Liver (tissue), 3 donors: ENCODE data around the gene PDXK.

ENCODE experiments used
- FOXA1 ChIP-seq: IDR thresholded peaks from 2 replicates; pipeline ENCODE4 v1.6.1; 2016; ENCODE audit warnings: antibody characterized with exemption
- JUND ChIP-seq, 2 donors: IDR thresholded peaks; 2 replicates each; pipeline ENCODE4 v1.6.1; 2016; ENCODE audit warnings: antibody characterized with exemption in 2 of 2
- NR2F2 ChIP-seq: IDR thresholded peaks from 2 replicates; pipeline ENCODE4 v1.6.1; 2016; ENCODE audit warnings: antibody characterized with exemption
- RAD21 ChIP-seq, 2 donors: IDR thresholded peaks; 2 replicates each; pipeline ENCODE4 v1.6.1; 2016; ENCODE audit warnings: antibody characterized with exemption in 2 of 2, mild to moderate bottlenecking in 2 of 2
- TAF1 ChIP-seq: conservative IDR thresholded peaks from 2 replicates; pipeline ENCODE4 v1.6.1; 2016; ENCODE audit warnings: antibody characterized with exemption, mild to moderate bottlenecking
- YY1 ChIP-seq: IDR thresholded peaks from 2 replicates; pipeline ENCODE4 v1.6.1; 2016; ENCODE audit warnings: antibody characterized with exemption, mild to moderate bottlenecking
- TF ChIP-seq, protein P1 (sequence below): fragments of 150-350 bp; IDR thresholded peaks from 2 replicates; pipeline ENCODE4 v1.5.1; 2017; ENCODE audit warnings: improper control_type of control experiment, low read depth, low read length; ENCODE audit not compliant: missing input control
- TF ChIP-seq, protein P2 (sequence below): IDR thresholded peaks from 2 replicates; pipeline ENCODE4 v1.6.1; 2016; ENCODE audit warnings: antibody characterized with exemption, mild to moderate bottlenecking
- donor health status: healthy.
- donor health status: healthy.

DNA sequence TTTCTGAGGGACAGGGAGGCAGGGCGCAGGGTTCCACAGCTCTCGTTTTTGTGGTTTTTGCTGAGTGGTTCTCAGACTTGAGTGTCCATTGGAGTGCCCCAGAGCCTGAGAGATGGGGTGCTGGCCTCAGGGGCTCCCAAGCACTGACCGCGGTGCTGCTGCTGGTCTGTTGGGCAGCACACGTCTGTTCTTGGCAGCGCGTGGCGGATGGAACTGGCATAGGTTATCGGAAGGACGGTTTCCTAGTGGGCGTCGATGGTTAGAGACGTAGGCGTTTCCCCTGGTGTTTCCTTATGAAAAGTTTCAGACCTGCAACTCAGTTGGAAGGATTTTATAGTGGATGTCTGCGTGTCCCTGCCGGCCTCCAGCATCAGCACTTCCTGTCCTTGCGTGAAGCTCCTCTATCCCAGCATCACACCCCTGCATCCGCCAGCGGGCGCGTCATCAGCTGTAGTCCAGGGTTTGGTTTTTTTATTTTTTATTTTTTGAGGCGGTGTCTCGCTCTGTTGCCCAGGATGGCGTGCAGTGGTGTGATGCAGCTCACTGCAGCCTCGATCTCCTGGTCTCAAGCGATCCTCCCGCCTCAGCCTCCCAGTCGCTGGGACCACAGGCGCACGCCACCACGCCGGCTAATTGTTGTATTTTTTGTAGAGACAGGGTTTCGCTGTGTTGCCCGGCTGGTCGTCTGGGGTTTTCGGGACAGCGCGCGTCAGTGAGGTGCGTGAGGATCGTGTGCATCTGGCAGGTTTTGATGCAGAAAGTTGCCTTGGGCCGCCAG, 82.3 kb downstream of the PDXK start:
- TF ChIP-seq, protein P1, sequence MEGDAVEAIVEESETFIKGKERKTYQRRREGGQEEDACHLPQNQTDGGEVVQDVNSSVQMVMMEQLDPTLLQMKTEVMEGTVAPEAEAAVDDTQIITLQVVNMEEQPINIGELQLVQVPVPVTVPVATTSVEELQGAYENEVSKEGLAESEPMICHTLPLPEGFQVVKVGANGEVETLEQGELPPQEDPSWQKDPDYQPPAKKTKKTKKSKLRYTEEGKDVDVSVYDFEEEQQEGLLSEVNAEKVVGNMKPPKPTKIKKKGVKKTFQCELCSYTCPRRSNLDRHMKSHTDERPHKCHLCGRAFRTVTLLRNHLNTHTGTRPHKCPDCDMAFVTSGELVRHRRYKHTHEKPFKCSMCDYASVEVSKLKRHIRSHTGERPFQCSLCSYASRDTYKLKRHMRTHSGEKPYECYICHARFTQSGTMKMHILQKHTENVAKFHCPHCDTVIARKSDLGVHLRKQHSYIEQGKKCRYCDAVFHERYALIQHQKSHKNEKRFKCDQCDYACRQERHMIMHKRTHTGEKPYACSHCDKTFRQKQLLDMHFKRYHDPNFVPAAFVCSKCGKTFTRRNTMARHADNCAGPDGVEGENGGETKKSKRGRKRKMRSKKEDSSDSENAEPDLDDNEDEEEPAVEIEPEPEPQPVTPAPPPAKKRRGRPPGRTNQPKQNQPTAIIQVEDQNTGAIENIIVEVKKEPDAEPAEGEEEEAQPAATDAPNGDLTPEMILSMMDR: no peak
- TF ChIP-seq NR2F2 (no peak), YY1 (no peak), RAD21 (IDR thresholded peaks at IDR 0.05) (no peak), TAF1 (no peak), FOXA1 (no peak), JUND (IDR thresholded peaks at IDR 0.05) (no peak)
- TF ChIP-seq, protein P2, sequence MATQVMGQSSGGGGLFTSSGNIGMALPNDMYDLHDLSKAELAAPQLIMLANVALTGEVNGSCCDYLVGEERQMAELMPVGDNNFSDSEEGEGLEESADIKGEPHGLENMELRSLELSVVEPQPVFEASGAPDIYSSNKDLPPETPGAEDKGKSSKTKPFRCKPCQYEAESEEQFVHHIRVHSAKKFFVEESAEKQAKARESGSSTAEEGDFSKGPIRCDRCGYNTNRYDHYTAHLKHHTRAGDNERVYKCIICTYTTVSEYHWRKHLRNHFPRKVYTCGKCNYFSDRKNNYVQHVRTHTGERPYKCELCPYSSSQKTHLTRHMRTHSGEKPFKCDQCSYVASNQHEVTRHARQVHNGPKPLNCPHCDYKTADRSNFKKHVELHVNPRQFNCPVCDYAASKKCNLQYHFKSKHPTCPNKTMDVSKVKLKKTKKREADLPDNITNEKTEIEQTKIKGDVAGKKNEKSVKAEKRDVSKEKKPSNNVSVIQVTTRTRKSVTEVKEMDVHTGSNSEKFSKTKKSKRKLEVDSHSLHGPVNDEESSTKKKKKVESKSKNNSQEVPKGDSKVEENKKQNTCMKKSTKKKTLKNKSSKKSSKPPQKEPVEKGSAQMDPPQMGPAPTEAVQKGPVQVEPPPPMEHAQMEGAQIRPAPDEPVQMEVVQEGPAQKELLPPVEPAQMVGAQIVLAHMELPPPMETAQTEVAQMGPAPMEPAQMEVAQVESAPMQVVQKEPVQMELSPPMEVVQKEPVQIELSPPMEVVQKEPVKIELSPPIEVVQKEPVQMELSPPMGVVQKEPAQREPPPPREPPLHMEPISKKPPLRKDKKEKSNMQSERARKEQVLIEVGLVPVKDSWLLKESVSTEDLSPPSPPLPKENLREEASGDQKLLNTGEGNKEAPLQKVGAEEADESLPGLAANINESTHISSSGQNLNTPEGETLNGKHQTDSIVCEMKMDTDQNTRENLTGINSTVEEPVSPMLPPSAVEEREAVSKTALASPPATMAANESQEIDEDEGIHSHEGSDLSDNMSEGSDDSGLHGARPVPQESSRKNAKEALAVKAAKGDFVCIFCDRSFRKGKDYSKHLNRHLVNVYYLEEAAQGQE: no peak
